Measurements from ENCODE around the gene HACD3. TPM values are rescaled to one million over a fixed set of nuclear protein-coding genes. Genes with fewer than 3 reads are reported as not detected.
A peak's percentile ranks its signal among the peaks of the same experiment; 100 is the strongest.

HACD3 gene
- total and polyA plus RNA-seq, 9 donors, result 39.2 to 96.6 (median 58.0) TPM

DNA sequence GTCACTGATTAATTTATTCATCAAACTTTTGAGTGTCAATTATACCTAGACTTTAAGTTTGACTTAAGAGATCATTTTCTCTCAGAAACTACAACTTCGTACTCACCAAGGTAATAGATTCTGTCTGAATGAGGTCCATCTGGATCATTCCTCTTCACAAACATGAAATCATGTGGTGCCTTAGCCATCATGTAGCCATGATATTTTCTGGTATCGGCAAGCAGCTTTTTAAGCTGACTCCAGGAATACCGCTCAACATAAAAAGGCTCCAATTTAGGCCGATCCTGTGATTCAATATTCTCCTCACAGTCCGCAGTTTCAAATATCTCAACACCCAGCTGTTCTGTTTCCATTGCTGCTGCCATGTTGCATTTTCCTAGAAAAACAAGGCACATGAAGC, 18.1 kb upstream of the HACD3 start:
- peaks cover 13% of the 10 kb centered on the region for H3K4me1 ChIP-seq (ENCODE audit: insufficient read depth)
- H3K27me3 ChIP-seq, result no peaks in the 10 kb centered on the region
- 7 to 12% (median 7%) methylated on average over 5 of the region's 5 CpGs for WGBS, 3 donors
- TF ChIP-seq EP300 (IDR thresholded peaks at IDR 0.05) (no peak), POLR2A (IDR thresholded peaks at IDR 0.05) (no peak)
- TF ChIP-seq, protein P1, sequence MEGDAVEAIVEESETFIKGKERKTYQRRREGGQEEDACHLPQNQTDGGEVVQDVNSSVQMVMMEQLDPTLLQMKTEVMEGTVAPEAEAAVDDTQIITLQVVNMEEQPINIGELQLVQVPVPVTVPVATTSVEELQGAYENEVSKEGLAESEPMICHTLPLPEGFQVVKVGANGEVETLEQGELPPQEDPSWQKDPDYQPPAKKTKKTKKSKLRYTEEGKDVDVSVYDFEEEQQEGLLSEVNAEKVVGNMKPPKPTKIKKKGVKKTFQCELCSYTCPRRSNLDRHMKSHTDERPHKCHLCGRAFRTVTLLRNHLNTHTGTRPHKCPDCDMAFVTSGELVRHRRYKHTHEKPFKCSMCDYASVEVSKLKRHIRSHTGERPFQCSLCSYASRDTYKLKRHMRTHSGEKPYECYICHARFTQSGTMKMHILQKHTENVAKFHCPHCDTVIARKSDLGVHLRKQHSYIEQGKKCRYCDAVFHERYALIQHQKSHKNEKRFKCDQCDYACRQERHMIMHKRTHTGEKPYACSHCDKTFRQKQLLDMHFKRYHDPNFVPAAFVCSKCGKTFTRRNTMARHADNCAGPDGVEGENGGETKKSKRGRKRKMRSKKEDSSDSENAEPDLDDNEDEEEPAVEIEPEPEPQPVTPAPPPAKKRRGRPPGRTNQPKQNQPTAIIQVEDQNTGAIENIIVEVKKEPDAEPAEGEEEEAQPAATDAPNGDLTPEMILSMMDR (IDR thresholded peaks at IDR 0.05), result no peak
- H3K4me3 ChIP-seq, result peak overlapping the region; percentile 24
- H3K27ac ChIP-seq, result peak overlapping the region in 1 of 2 donors; percentile 71
- no peak for DNase-seq
- H3K9me3 ChIP-seq, result no peaks in the 10 kb centered on the region
- intact Hi-C loops (cut with DNase I), result no loop called here
- H3K36me3 ChIP-seq, result no peaks in the 10 kb centered on the region

GRCh38 chr15:65512807-65513416, 17.4 kb upstream of the HACD3 start:
- Histone ChIP-seq H3K9me3 (no peaks in the 10 kb centered on the region), H3K27me3 (no peaks in the 10 kb centered on the region), H3K4me3 (peak overlapping the region; percentile 24), H3K36me3 (no peaks in the 10 kb centered on the region), H3K4me1 (ENCODE audit: insufficient read depth) (peaks cover 12% of the 10 kb centered on the region), H3K27ac (peak overlapping the region; percentile 36 to 71)
- TF ChIP-seq EP300 (IDR thresholded peaks at IDR 0.05), result no peak
- TF ChIP-seq, protein P1 (IDR thresholded peaks at IDR 0.05), result no peak
- TF ChIP-seq POLR2A (IDR thresholded peaks at IDR 0.05), result no peak
- peak; percentile 80 to 89 (median 84) for DNase-seq
- intact Hi-C loops (cut with DNase I), result no loop called here
- 4 to 5% (median 4%) methylated on average over 10 of the region's 10 CpGs for WGBS, 3 donors

DNA sequence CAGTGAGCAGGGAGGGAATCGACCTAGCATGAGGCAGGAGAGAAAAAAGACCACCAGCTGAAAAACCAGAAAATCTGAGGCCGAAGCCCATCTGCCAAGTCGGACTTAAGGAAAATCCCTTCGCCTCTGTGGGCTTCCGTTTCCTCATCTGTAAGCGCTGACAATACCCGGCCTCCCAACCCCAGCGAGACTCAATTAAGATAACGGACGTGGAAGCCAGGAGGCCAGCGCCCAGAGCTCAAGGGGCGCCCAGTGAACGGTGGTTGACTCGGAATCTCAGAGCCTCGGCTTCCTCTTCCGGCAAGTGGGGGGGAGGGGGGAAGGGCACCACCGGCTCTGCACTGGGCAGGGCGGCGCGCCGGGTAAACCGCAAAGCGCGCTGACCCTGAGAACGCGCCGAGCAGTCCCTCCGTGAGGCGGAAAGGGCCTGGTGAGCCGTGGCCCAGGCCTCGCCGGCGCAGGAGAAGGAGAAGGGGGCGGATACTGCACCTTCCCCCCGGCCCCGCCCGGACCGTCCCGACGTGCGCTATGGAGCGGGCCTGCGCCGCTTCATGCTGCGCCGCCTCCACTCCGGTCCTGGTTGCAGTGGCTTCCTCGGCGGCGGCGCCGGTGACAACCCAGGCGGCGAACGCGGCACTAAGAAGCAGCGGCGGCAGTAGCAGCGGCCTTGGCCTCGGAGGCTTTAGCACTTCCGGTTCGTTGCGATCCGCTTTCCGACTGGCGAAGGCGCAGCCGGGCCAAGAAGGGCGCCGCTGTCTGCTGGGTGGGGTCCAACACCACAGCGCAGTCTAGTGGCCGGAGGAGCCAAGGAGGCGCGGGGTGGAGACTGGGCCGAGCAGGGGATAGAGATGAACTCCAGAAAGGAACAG, 13.0 kb upstream of the HACD3 start, which contains the start of gene DPP8:
DPP8 (minus strand) TSS at position 693 of the 869 bp plus-strand sequence. CDS start 5,136 bp downstream, outside the sequence.
- peak; percentile 91 to 95 (median 94) for DNase-seq
- no peaks in the 10 kb centered on the region for H3K36me3 ChIP-seq
- WGBS, 3 donors, result 0 to 1% (median 1%) methylated on average over 46 to 75 of the region's 75 CpGs
- intact Hi-C loops (cut with DNase I), result no loop called here
- peaks cover 7% of the 10 kb centered on the region for H3K4me1 ChIP-seq (ENCODE audit: insufficient read depth)
- no peaks in the 10 kb centered on the region for H3K9me3 ChIP-seq
- peak within 1 kb of the TSS; percentile 89 for H3K4me3 ChIP-seq
- peak within 1 kb of the TSS; percentile 51 to 66 for H3K27ac ChIP-seq
- H3K27me3 ChIP-seq, result no peaks in the 10 kb centered on the region
- TF ChIP-seq, protein P1 (IDR thresholded peaks at IDR 0.05), result peak; percentile 82 to 87 (median 83)
- TF ChIP-seq POLR2A (IDR thresholded peaks at IDR 0.05) (peak; percentile 37), EP300 (IDR thresholded peaks at IDR 0.05) (no peak)

- no peaks in the 10 kb centered on the region for H3K9me3 ChIP-seq
- no peak overlapping the region for H3K4me3 ChIP-seq
- TF ChIP-seq EP300 (IDR thresholded peaks at IDR 0.05) (no peak), POLR2A (IDR thresholded peaks at IDR 0.05) (no peak)
- TF ChIP-seq, protein P1 (IDR thresholded peaks at IDR 0.05), result no peak
- DNase-seq, result no peak
- no peaks in the 10 kb centered on the region for H3K36me3 ChIP-seq
- no peak overlapping the region for H3K27ac ChIP-seq
- H3K4me1 ChIP-seq (ENCODE audit: insufficient read depth), result peaks cover 7% of the 10 kb centered on the region
- intact Hi-C loops (cut with DNase I), result no loop called here
- no peaks in the 10 kb centered on the region for H3K27me3 ChIP-seq
- WGBS, 3 donors, result 23 to 25% (median 25%) methylated on average over 8 of the region's 8 CpGs
These were observed 12.4 kb upstream of the HACD3 start for GRCh38 chr15:65517866-65518207.
